Subcutaneous abdominal adipose tissue (tissue), 5 donors: Measurements from ENCODE around the gene TEX9.
"Not testable (repeated sequence)": the region's sequence is repeated elsewhere in the genome, so short reads cannot be mapped to it uniquely, and the experiment has no call there.

Experiments
- H3K27ac ChIP-seq: one replicate; pipeline ENCODE4 v1.7.0; 2013; ENCODE audit warnings: low read depth, mild to moderate bottlenecking, inconsistent platforms, low read length, moderate library complexity
- H3K27me3 ChIP-seq, 5 donors: one replicate each; pipeline ENCODE4 v1.7.0; 2013; ENCODE audit warnings: low read length in 5 of 5, inconsistent platforms in 1 of 5; ENCODE audit not compliant: control insufficient read depth in 5 of 5, insufficient read depth in 4 of 5
- H3K36me3 ChIP-seq, 5 donors: one replicate each; pipeline ENCODE4 v1.7.0; 2013; ENCODE audit warnings: low read length in 5 of 5; ENCODE audit not compliant: control insufficient read depth in 5 of 5, insufficient read depth in 5 of 5
- H3K4me1 ChIP-seq, 5 donors: one replicate each; pipeline ENCODE4 v1.7.0; 2013; ENCODE audit warnings: low read length in 5 of 5, mild to moderate bottlenecking in 3 of 5, moderate library complexity in 1 of 5; ENCODE audit not compliant: control insufficient read depth in 5 of 5, insufficient read depth in 5 of 5
- H3K4me3 ChIP-seq, 5 donors: one replicate each; pipeline ENCODE4 v1.7.0; 2013; ENCODE audit warnings: low read length in 5 of 5, low read depth in 1 of 5
- H3K9ac ChIP-seq, 5 donors: one replicate each; pipeline ENCODE4 v1.7.0; 2013; ENCODE audit warnings: low read length in 5 of 5, mild to moderate bottlenecking in 4 of 5, moderate library complexity in 3 of 5
- H3K9me3 ChIP-seq, 5 donors: one replicate each; pipeline ENCODE4 v1.7.0; 2013; ENCODE audit warnings: low read length in 5 of 5; ENCODE audit not compliant: control insufficient read depth in 5 of 5
- donor health status: healthy.
- donor health status: healthy.
- donor health status: healthy.
- donor health status: healthy.
- donor health status: healthy.

TEX9 gene

DNA sequence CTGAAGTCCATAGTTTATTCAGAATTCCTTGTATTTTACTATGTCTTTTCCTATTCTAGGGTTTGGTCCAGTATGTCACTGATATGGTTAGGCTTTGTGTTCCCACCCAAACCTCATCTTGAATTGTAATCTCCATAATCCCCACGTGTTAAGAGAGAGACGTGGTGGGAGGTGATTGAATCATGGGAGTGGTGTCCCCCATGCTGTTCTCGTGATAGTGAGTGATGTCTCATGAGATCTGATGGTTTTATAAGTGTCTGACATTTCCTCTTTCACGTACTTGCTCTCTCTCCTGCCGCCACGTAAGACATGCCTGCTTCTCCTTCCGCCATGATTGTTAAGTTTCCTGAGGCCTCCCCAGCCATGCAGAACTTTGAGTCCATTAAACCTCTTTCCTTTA is 6.6 kb upstream of the TEX9 start:
- no peaks in the 10 kb centered on the region for H3K36me3 ChIP-seq
- H3K4me3 ChIP-seq, result no peak overlapping the region
- H3K4me1 ChIP-seq, result no peaks in the 10 kb centered on the region
- H3K27me3 ChIP-seq, result no peaks in the 10 kb centered on the region
- peaks cover 0 to 4% (median 3%) of the 10 kb centered on the region in 5 donors for H3K9me3 ChIP-seq
- H3K9ac ChIP-seq, result no peak overlapping the region
- no peak overlapping the region for H3K27ac ChIP-seq

DNA sequence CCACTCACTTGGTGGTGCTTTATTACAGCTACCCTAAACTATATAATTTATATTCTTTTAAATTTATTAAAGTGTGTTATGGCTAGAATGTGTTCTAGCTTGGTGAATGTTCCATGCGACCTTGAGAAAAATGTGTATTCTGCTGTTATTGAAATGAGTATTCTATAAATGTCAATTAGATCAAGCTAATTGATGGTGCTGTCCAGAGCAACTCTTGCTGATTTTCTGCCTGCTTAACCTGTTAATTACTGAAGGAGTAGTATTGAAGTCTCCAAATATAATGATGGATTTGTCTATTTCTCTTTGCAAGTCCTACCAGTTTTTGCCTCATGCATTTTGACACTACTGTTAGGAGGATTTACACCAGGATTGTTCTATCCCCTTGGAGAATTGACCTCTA is 3.2 kb upstream of the TEX9 start:
- Histone ChIP-seq H3K4me1 (peaks cover 0 to 19% (median 15%) of the 10 kb centered on the region in 5 donors), H3K36me3 (no peaks in the 10 kb centered on the region), H3K27me3 (no peaks in the 10 kb centered on the region), H3K4me3 (no peak overlapping the region), H3K9me3 (peaks cover 0 to 4% (median 3%) of the 10 kb centered on the region in 5 donors), H3K27ac (no peak overlapping the region), H3K9ac (no peak overlapping the region)

DNA sequence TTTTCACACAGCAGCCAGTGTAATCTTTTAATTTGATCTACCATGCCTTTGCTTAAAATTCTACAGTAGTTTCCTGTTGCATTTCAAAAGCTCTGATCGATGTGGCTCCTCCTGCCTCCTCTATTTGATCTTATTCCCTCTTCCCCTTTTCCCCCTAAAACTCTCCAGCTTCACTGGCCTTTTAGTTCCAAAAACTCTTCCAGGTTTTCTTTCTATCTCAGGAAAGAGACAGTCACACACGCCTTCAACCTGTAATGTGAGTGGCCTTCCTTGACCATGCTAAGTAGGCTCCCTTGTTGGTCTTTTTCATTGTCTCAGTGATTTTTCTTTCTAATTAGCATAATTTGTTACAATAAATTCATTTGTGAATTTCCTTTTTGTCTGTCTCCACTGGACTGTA is 985 bp downstream of the TEX9 start:
- peak overlapping the region in 2 of 5 donors; percentile 66 to 70 for H3K9ac ChIP-seq
- H3K36me3 ChIP-seq, result no peaks in the 10 kb centered on the region
- no peak overlapping the region for H3K27ac ChIP-seq
- H3K4me1 ChIP-seq, result peaks cover 0 to 19% (median 15%) of the 10 kb centered on the region in 5 donors
- no peaks in the 10 kb centered on the region for H3K27me3 ChIP-seq
- H3K9me3 ChIP-seq, result peaks cover 0 to 4% (median 3%) of the 10 kb centered on the region in 5 donors
- peak overlapping the region; percentile 77 to 95 (median 93) for H3K4me3 ChIP-seq

DNA sequence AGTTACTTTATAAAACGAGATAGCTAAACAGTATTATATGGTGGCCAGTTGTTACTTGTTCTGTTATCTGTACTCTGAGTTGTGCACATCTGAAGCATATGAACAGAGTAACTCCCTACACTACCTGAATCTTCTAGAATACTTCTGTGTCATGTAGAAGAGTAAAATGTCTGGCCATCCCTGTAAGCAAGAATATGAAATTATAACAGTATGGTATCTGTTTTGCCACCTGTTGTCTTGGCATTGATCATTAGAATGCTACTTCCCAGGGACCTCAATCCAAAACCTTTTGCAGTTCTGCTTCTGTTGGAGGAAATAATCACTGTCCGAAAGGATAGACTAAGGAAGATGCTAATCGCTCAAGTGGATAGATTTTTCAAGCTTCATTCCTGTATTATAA is 1.9 kb downstream of the TEX9 start:
- Histone ChIP-seq H3K27ac (no peak overlapping the region), H3K4me1 (peaks cover 0 to 19% (median 15%) of the 10 kb centered on the region in 5 donors), H3K27me3 (no peaks in the 10 kb centered on the region), H3K9me3 (peaks cover 0 to 2% (median 0%) of the 10 kb centered on the region in 5 donors), H3K4me3 (no peak overlapping the region), H3K36me3 (no peaks in the 10 kb centered on the region), H3K9ac (no peak overlapping the region)

DNA sequence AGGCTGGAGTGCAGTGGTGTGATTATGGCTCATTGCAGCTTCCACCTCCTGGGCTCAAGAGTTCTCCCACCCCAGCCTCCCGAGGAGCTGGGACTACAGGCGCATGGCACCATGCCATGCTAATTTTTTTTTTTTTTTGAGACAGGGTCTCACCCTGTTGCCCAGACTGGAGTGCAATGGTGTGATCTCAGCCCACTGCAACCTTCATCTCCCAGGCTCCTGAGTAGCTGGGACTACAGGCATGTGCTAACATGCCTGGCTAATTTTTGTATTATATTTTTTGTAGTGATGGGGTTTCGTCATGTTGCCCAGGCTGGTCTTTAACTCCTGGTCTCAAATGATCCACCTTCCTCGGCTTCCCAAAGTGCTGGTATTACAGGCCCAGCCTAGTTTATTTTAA is 4.0 kb downstream of the TEX9 start:
- H3K27ac ChIP-seq, result no peak overlapping the region
- H3K9me3 ChIP-seq, result no peaks in the 10 kb centered on the region
- no peak overlapping the region for H3K4me3 ChIP-seq
- H3K27me3 ChIP-seq, result no peaks in the 10 kb centered on the region
- no peak overlapping the region for H3K9ac ChIP-seq
- H3K36me3 ChIP-seq, result no peaks in the 10 kb centered on the region
- peaks cover 0 to 19% (median 15%) of the 10 kb centered on the region in 5 donors for H3K4me1 ChIP-seq

DNA sequence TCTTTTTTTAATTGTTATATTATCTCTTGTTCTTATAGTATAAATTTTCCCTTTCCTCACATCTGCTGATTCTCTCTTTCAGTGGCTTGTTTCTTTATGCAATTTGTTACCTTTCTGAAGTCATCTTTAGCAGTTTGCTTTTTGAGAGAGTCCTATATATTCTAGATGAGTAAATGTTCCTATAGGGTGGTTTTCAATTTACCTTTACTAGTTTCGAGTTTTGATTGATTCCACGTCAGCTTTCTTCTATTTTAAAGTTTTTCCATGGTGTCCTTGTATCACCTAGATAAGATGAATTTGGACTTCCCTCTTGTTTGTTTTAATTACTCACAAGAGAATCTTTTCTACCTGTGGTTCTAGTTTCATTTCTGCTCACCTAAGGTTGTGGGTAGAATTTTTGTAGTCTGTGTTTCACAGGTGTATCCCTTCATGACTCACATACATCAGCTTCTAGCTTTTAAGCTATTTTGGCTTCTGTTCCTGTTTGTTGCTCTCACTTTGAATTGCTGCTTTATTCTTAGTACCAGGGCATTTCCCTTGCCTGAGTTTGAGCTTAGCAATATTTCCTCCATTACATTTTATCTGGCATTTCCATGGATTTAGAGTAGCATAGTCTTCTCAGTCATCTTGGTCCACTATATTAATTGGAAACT is 6.4 kb downstream of the TEX9 start:
- no peaks in the 10 kb centered on the region for H3K36me3 ChIP-seq
- H3K4me1 ChIP-seq, result no peaks in the 10 kb centered on the region
- H3K27ac ChIP-seq, result no peak overlapping the region
- H3K4me3 ChIP-seq, result no peak overlapping the region
- H3K27me3 ChIP-seq, result no peaks in the 10 kb centered on the region
- H3K9ac ChIP-seq, result no peak overlapping the region
- no peaks in the 10 kb centered on the region for H3K9me3 ChIP-seq

DNA sequence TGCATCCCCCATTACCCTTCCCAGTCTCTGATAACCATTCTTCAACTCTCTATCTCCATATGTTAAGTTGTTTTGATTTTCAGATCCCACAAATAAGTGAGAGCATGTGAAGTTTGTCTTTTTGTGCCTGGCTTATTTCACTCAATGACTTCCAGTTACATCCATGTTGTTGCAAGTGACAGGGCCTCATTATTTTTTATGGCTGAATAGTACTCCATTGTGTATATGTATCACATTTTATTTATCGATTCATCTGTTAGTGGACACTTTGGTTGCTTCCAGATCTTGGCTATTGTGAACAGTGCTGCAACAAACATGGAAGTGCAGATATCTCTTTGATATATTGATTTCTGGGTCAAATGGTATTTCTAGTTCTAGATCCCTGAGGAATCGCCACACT is 9.5 kb downstream of the TEX9 start:
- not testable (repeated sequence) for H3K27ac ChIP-seq, H3K27me3 ChIP-seq, H3K9me3 ChIP-seq, H3K4me3 ChIP-seq, H3K4me1 ChIP-seq, H3K36me3 ChIP-seq, H3K9ac ChIP-seq

DNA sequence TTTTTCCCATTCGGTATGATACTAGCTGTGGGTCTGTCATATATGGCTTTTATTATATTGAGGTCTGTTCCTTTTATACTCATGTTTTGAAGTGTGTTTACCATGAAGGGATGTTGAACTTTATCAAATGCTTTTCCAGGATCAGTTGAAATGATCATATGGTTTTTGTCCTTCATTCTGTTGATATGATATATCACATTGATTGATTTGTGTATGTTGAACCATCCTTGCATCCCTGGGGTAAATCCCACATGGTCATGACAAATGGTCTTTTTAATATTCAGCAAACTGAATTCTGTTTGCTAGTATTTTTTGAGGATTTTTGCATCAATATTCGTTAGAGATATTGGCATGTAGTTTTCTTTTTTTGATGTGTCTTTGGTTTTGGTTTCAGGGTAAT is 12.6 kb downstream of the TEX9 start:
- not testable (repeated sequence) for H3K27me3 ChIP-seq, H3K27ac ChIP-seq, H3K4me3 ChIP-seq, H3K9ac ChIP-seq, H3K9me3 ChIP-seq, H3K4me1 ChIP-seq, H3K36me3 ChIP-seq

DNA sequence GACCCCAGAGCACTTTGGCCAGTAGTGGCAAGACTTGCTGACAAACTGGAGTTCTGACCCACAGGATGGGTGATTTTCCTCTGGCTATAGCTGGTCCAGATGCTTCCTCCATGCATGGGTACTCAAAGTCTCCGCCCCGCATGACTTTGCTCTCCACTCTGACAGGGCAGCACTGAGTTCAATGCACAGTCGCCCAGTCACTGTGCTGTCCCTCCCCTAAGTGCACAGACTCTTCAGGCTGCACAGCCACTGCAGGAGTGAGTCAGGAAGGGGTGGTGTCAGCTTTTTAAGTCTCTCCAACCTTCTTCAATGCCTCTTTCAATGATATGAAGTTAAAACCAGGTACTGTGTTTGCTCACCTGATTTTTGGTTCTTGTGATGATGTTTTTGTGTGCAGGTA is 17.8 kb downstream of the TEX9 start:
- Histone ChIP-seq H3K4me1 (no peaks in the 10 kb centered on the region), H3K36me3 (no peaks in the 10 kb centered on the region), H3K27me3 (no peaks in the 10 kb centered on the region), H3K9ac (no peak overlapping the region), H3K9me3 (peaks cover 0 to 2% (median 0%) of the 10 kb centered on the region in 5 donors), H3K27ac (no peak overlapping the region), H3K4me3 (no peak overlapping the region)

DNA sequence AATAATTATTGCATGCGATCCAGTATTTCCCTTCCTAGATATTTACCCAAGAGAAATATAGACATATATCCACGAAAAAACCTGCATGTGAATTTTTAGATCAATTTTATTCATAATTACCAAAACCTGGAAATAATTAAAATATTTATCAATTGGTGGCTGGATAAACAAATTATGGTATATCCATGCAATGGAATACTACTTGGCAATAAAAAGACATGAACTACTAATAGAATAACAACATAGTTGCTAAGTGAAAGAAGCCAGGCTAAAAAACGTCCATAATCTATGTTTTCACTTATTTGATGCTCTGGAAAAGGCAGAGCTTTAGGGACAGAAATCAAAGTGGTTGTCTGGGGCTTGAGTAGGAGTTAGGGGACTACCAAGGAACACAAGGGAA is 20.7 kb downstream of the TEX9 start:
- Histone ChIP-seq H3K9ac (no peak overlapping the region), H3K27me3 (no peaks in the 10 kb centered on the region), H3K9me3 (peaks cover 0 to 2% (median 0%) of the 10 kb centered on the region in 5 donors), H3K4me1 (no peaks in the 10 kb centered on the region), H3K27ac (no peak overlapping the region), H3K4me3 (no peak overlapping the region), H3K36me3 (no peaks in the 10 kb centered on the region)
